ENCODE data around the gene CD22.
"Not testable (repeated sequence)": the region's sequence is repeated elsewhere in the genome, so short reads cannot be mapped to it uniquely, and the experiment has no call there.

The CD22 gene

DNA sequence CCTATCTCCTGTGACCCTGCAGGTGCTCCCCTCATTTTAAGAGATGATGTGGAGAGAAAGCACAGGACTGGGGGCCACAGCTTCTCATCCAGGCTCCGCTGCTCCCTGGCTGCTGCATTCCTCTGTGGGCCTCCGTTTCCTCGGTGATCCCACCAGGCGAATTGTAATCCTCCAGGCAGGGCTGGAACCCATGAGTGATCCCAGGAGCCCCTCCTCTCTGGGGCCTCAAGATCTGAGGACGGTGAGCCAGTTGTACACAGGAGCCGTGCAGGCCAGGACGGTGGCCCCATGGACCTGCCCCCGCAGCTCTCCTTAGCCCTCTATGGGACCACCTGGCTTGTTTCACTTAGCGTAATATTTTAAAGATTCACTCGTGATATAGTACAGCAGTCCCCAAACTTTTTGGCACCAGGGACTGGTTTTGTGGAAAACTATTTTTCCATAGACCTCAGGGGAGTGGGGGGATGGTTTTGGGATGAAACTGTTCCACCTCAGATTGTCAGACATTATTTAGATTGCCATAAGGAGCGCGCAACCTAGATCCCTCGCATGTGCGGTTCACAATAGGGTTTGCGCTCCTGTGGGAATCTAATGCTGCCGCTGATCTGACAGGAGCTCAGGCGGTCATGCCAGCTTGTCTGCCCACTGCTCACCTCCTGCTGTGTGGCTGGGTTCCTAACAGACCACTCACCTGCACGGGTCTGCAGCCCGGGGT lies 34.9 kb downstream of the CD22 start:
- CTCF ChIA-PET = interaction anchor here (0.7 kb wide), 1 partner anchor 10 kb away, joined by 3 read pairs; no protein-coding TSS in a partner anchor
- DNase-seq (ENCODE audit: low read depth, low spot score) = no peak

DNA sequence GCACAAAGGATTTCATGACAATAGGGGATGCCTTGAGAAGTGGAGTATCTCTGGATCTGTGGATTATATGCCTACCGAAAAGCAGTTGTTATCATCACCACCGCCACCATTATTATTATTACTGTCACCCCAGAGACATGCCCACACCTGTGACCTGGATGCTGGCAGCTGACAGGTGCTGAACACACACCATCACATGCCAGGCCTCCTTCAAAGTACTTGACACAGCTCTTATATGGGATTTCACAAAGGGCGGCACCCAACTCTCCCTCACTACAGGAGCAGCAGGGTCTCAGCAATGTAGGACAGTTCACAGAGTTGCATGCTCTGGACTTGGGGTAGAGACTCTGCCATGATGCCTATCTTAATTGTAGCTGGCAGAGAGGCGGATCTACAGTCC lies 36.3 kb downstream of the CD22 start:
- TF ChIP-seq, protein P1, sequence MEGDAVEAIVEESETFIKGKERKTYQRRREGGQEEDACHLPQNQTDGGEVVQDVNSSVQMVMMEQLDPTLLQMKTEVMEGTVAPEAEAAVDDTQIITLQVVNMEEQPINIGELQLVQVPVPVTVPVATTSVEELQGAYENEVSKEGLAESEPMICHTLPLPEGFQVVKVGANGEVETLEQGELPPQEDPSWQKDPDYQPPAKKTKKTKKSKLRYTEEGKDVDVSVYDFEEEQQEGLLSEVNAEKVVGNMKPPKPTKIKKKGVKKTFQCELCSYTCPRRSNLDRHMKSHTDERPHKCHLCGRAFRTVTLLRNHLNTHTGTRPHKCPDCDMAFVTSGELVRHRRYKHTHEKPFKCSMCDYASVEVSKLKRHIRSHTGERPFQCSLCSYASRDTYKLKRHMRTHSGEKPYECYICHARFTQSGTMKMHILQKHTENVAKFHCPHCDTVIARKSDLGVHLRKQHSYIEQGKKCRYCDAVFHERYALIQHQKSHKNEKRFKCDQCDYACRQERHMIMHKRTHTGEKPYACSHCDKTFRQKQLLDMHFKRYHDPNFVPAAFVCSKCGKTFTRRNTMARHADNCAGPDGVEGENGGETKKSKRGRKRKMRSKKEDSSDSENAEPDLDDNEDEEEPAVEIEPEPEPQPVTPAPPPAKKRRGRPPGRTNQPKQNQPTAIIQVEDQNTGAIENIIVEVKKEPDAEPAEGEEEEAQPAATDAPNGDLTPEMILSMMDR (IDR thresholded peaks at IDR 0.05; ENCODE audit: insufficient read depth, low read length, missing control alignments) = no peak
- no peak overlapping the region for H3K4me3 ChIP-seq (ENCODE audit: low read depth, low read length)
- DNase-seq (ENCODE audit: low read depth, low spot score) = no peak
- ChIA-PET CTCF (interaction anchor here (1.5 to 2.0 kb wide), 2 partner anchors 12 to 130 kb away, joined by 4 to 17 read pairs; no protein-coding TSS in a partner anchor), POLR2A (no interaction called here)

More for the DNA sequence above, 34.9 kb downstream of the CD22 start:
- H3K4me3 ChIP-seq (ENCODE audit: low read depth, low read length) = no peak overlapping the region
- POLR2A ChIA-PET = no interaction called here
- TF ChIP-seq, protein P1 (IDR thresholded peaks at IDR 0.05; ENCODE audit: insufficient read depth, low read length, missing control alignments) = no peak

DNA sequence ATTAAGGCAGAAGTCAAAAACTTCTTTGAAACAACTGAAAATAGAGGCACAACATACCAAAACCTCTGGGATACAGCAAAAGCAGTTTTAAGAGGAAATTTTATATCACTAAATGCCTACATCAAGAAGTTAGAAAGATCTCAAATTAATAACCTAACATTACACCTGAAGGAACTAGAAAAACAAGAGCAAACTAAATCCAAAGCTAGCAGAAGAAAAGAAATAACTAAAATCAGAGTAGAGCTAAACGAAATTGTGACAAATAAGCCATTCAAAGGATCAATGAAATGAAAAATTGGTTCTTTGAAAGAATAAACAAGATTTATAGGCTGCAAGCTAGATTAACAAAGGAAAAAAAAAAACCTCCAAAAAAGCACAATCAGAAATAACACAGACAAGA lies 39.4 kb downstream of the CD22 start:
- CTCF ChIA-PET = no interaction called here
- no peak overlapping the region for H3K4me3 ChIP-seq (ENCODE audit: low read depth, low read length)
- POLR2A ChIA-PET = no interaction called here
- no peak for DNase-seq (ENCODE audit: low read depth, low spot score)
- TF ChIP-seq, protein P1 (IDR thresholded peaks at IDR 0.05; ENCODE audit: insufficient read depth, low read length, missing control alignments) = no peak

DNA sequence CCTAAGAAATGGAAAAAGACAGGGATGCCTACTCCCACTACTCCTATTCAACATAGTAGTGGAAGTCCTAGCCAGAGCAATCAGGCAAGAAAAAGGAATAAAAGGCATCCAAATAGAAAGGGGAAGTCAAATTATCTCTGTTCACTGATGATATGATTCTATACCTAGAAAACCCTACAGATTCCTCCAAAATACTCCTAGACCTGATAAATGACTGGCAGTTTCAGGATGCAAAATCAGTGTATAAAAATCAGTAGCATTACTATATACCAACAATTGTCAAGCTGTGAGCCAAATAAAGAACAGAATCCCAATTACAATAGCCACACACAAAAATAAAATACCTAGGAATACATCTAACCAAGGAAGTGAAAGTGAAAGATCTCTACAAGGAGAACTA lies 40.5 kb downstream of the CD22 start:
- TF ChIP-seq, protein P1 (IDR thresholded peaks at IDR 0.05; ENCODE audit: insufficient read depth, low read length, missing control alignments) = no peak
- H3K4me3 ChIP-seq (ENCODE audit: low read depth, low read length) = no peak overlapping the region
- ChIA-PET POLR2A (no interaction called here), CTCF (interaction anchor here (1.1 kb wide), 1 partner anchor 125 kb away, joined by 3 read pairs; no protein-coding TSS in a partner anchor)
- DNase-seq (ENCODE audit: low read depth, low spot score) = no peak

DNA sequence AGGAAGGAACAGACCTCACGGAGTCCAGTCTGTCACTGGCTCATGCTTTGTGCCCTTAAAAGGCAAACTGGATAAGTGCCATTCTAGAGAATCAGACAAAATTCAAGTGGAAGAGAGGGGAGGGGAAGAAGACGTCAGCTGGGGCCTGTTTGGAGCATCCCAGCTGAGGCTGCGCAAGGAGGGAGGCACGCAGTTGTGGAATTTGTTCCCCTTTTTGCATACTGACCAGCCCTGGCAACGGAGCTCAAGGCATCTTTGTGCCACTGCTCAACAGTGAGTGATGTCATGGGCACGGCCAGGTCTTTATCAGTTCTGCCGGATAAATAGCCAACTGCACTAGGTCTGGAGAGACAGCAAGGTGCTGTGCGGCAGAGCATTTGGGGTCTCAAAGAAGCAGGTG lies 41.7 kb downstream of the CD22 start, which contains the start of gene GPR42:
TSS of gene GPR42 (plus strand) at position 347 of the 400 bp plus-strand sequence. CDS start 292 bp downstream, outside the sequence.
- TF ChIP-seq, protein P1 (IDR thresholded peaks at IDR 0.05; ENCODE audit: insufficient read depth, low read length, missing control alignments) = no peak
- H3K4me3 ChIP-seq (ENCODE audit: low read depth, low read length) = no peak within 1 kb of the TSS
- CTCF ChIA-PET = no interaction called here
- POLR2A ChIA-PET = no interaction called here
- DNase-seq (ENCODE audit: low read depth, low spot score) = no peak

DNA sequence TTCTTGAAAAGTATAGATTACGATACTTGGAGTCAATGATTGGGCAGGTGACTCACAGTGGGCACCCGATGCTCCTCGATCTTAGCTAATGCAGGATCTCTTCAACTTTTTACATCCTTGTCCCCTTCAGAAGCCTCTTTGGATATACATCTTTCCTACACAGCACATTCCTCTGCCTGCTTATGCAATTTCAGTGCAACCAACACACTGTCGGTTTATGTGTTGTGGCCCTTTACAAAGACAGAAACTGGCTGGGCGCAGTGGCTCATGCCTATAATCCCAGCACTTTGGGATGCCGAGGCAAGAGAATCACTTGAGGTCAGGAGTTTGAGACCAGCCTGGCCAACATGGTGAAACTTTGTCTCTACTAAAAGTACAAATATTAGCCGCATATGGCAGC lies 44.5 kb downstream of the CD22 start:
- no peak for DNase-seq (ENCODE audit: low read depth, low spot score)
- H3K4me3 ChIP-seq (ENCODE audit: low read depth, low read length) = no peak overlapping the region
- ChIA-PET CTCF (interaction anchor here (1.2 kb wide), 1 partner anchor 21 kb away, joined by 3 read pairs; no protein-coding TSS in a partner anchor), POLR2A (no interaction called here)
- TF ChIP-seq, protein P1 (IDR thresholded peaks at IDR 0.05; ENCODE audit: insufficient read depth, low read length, missing control alignments) = no peak

DNA sequence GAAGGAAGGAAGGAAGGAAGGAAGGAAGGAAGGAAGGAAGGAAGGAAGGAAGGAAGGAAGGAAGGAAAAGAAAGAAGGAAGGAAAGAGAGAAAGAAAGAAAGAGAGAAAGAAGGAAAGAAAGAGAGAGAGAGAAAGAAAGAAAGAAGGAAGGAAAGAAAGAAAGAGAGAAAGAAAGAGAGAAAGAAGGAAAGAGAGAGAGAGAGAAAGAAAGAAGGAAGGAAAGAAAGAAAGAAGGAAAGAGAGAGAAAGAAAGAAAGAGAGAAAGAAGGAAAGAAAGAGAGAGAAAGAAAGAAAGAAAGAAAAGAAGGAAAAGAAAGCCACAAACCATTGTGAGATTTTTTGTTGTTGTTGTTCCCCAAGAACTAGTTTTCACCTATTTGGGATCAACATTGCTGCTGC lies 45.0 kb downstream of the CD22 start:
- POLR2A ChIA-PET = not testable (repeated sequence)

More for the DNA sequence above, 45.0 kb downstream of the CD22 start:
- CTCF ChIA-PET = interaction anchor here (1.2 kb wide), 1 partner anchor 21 kb away, joined by 3 read pairs; no protein-coding TSS in a partner anchor
- H3K4me3 ChIP-seq (ENCODE audit: low read depth, low read length); DNase-seq (ENCODE audit: low read depth, low spot score): not testable (repeated sequence)

Data from AG04449 (cell line).